Neural crest cell (in vitro differentiated cells): ENCODE results near the gene MAST4. TPM values are rescaled to one million over a fixed set of nuclear protein-coding genes. Genes with fewer than 3 reads are reported as not detected.

ENCODE experiments used
- DNase-seq: peaks from one replicate; pipeline ENCODE4 v3.0.0; 2021; ENCODE audit warnings: low read depth, mixed read lengths, low spot score
- H3K27ac Mint-ChIP-seq: one replicate; pipeline ENCODE4 v1.8.0; 2021; ENCODE audit warnings: mild to moderate bottlenecking, mixed read lengths; ENCODE audit not compliant: unreplicated experiment
- H3K27me3 Mint-ChIP-seq: 2 replicates; pipeline ENCODE4 v1.8.0; 2021; ENCODE audit warnings: low read depth, mild to moderate bottlenecking, mixed read lengths
- H3K36me3 Mint-ChIP-seq: 2 replicates; pipeline ENCODE4 v1.8.0; 2021; ENCODE audit warnings: low read depth, mild to moderate bottlenecking, mixed read lengths
- H3K4me1 Mint-ChIP-seq: 2 replicates; pipeline ENCODE4 v1.8.0; 2021; ENCODE audit warnings: mixed read lengths
- H3K4me3 Mint-ChIP-seq: one replicate; pipeline ENCODE4 v1.8.0; 2021; ENCODE audit warnings: mild to moderate bottlenecking, mixed read lengths
- H3K9me3 Mint-ChIP-seq: 2 replicates; pipeline ENCODE4 v1.8.0; 2021; ENCODE audit warnings: mixed read lengths
- total RNA-seq: library from RNA; stranded (reverse); gene quantifications from 2 replicates; pipeline ENCODE4 v1.2.1, GENCODE V29; 2021
- TF ChIP-seq, protein P1 (sequence below): fragments of 200-600 bp; sonication (generic); conservative IDR thresholded peaks from 2 replicates; pipeline ENCODE4 v1.5.0; 2021; ENCODE audit warnings: antibody characterized with exemption, mild to moderate bottlenecking

Gene MAST4
- total RNA-seq, 1 donor from 2014 or later: 7.3 TPM

DNA sequence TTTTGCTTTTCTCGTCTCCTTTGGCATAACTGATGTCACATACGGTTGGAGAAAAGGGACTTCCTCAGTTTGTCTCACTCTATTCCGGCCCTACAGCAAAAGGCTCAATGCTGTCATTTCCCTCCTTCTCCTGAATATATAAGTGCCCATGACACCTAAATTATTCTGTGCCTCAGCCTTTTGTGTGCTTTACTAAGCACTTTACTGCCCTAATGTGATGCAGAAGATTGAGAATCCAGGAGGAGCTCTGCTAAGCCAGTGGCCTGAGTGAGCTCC is 592.8 kb downstream of the MAST4 start:
- DNase-seq: no peak
- H3K27me3 Mint-ChIP-seq: no peaks in the 10 kb centered on the region
- no peak overlapping the region for H3K4me3 Mint-ChIP-seq
- TF ChIP-seq, protein P1, sequence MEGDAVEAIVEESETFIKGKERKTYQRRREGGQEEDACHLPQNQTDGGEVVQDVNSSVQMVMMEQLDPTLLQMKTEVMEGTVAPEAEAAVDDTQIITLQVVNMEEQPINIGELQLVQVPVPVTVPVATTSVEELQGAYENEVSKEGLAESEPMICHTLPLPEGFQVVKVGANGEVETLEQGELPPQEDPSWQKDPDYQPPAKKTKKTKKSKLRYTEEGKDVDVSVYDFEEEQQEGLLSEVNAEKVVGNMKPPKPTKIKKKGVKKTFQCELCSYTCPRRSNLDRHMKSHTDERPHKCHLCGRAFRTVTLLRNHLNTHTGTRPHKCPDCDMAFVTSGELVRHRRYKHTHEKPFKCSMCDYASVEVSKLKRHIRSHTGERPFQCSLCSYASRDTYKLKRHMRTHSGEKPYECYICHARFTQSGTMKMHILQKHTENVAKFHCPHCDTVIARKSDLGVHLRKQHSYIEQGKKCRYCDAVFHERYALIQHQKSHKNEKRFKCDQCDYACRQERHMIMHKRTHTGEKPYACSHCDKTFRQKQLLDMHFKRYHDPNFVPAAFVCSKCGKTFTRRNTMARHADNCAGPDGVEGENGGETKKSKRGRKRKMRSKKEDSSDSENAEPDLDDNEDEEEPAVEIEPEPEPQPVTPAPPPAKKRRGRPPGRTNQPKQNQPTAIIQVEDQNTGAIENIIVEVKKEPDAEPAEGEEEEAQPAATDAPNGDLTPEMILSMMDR: no peak
- peaks cover 2% of the 10 kb centered on the region for H3K9me3 Mint-ChIP-seq
- H3K4me1 Mint-ChIP-seq: peaks cover 11% of the 10 kb centered on the region
- H3K27ac Mint-ChIP-seq: no peak overlapping the region
- peaks cover 3% of the 10 kb centered on the region for H3K36me3 Mint-ChIP-seq

DNA sequence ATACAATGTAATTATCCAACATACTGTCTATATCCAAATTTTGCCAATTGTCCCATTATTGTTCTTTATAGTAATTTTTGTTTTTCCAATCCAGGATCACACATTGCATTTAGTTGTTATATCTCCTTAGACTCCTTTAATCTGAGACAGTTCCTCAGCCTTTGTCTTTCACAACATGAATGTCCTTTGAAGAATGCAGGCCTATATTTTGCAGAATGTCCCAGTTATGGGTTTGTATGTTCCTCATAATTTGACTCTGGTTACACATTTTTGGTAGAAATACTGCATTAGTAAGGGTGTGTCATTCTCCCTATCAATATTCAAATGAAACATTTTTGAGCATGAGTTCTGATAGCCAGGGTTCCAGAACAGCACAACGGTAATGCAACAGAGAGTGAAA is 593.7 kb downstream of the MAST4 start:
- Mint-ChIP-seq H3K36me3 (peaks cover 3% of the 10 kb centered on the region), H3K4me3 (no peak overlapping the region), H3K4me1 (peaks cover 11% of the 10 kb centered on the region), H3K9me3 (peaks cover 2% of the 10 kb centered on the region), H3K27me3 (no peaks in the 10 kb centered on the region), H3K27ac (no peak overlapping the region)
- DNase-seq: no peak
- TF ChIP-seq, protein P1: no peak

DNA sequence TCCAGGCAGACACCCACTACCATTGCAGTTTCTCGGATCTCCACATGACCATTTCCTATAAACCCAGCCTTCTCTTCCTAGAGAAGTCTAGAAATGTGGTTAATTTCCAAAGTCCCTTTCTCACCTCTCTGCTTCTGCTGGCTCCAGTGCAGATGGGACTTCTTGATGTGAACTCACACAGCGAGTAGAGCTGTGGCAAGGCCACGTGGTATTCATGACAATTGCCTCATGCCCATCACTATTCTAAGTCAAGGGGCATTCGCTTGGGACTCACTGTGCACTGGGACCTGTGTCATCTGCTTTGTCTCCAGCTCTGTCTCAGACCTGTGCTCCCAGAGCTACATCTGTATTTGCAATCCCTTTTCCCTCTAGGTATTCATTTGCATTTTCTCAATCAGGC is 594.2 kb downstream of the MAST4 start:
- Mint-ChIP-seq H3K9me3 (peaks cover 2% of the 10 kb centered on the region), H3K27ac (no peak overlapping the region), H3K4me1 (peaks cover 11% of the 10 kb centered on the region), H3K4me3 (no peak overlapping the region), H3K27me3 (no peaks in the 10 kb centered on the region), H3K36me3 (peaks cover 3% of the 10 kb centered on the region)
- TF ChIP-seq, protein P1: no peak
- DNase-seq: no peak

DNA sequence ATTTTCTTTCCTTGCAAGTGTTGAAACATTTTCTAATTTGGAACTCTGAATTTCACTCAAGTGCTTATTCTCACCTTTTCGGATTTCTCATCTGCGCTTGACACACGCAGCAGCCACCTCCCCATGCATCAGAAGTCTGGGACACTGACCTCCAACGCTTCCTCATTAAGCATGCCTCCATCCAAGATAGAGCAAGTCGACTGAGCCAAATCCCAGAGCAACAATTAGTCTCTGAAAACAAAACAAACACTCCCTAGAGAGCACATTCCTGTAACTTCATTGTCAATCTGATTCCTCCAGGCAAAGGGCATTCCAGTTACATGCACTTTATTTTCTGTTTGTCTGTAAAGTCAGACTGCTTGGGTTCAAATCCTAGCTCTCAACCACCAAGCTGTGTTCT is 594.7 kb downstream of the MAST4 start:
- Mint-ChIP-seq H3K36me3 (peaks cover 3% of the 10 kb centered on the region), H3K9me3 (peaks cover 2% of the 10 kb centered on the region), H3K4me1 (peaks cover 11% of the 10 kb centered on the region), H3K27me3 (no peaks in the 10 kb centered on the region), H3K4me3 (no peak overlapping the region), H3K27ac (no peak overlapping the region)
- no peak for DNase-seq
- TF ChIP-seq, protein P1: no peak

DNA sequence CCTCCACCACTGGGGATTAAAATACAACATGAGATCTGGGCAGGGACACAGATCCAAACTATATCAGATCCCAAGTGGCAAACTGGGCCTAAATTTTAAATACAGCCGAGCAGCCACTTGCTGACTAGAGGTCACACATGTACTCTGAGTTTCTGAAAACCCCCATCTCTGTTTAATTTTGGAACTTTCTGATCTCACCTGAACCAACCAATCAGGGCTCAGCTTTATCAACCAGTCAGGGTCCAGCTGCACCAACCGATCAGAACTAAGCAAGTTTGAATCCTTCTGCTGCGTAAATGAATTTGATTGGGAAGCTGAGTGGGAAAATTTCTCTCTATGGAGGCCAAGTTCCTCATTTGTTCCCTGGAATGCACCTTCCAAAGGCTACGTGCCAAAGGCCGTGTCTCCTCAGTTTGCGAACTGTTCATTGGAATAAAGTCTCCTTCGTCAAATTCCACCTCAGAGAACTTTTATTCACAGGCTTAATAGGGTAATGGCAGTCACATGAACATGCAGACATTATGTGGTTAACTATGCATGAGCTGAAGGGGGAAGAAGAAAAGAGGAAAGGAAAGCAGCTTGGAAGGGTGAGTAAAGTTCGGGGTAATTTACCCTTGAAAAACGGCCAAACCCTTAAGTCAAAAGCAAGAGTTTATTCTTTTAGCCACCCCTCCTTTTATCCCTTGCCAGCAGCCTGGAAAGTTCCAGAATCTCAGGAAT is 596.7 kb downstream of the MAST4 start:
- no peak overlapping the region for H3K27ac Mint-ChIP-seq
- H3K36me3 Mint-ChIP-seq: peaks cover 3% of the 10 kb centered on the region
- TF ChIP-seq, protein P1: no peak
- no peaks in the 10 kb centered on the region for H3K27me3 Mint-ChIP-seq
- H3K4me1 Mint-ChIP-seq: peaks cover 11% of the 10 kb centered on the region
- no peak overlapping the region for H3K4me3 Mint-ChIP-seq
- DNase-seq: no peak
- peaks cover 2% of the 10 kb centered on the region for H3K9me3 Mint-ChIP-seq
